ENCODE data around the gene PSKH1. TPM values are rescaled to one million over a fixed set of nuclear protein-coding genes. Genes with fewer than 3 reads are reported as not detected.
A peak's percentile ranks its signal among the peaks of the same experiment; 100 is the strongest.

PSKH1 gene
- total RNA-seq, 1 donor from 2014 or later: 16.6 TPM

GRCh38 chr16:67944690-67945391 is 51.8 kb downstream of the PSKH1 start:
- intact Hi-C loops (cut with DNase I): no loop called here
- ATAC-seq (ENCODE audit: poor library complexity): no peak
- DNase-seq: no peak

- intact Hi-C loops (cut with DNase I): no loop called here
- DNase-seq (no peak), ATAC-seq (ENCODE audit: poor library complexity) (no peak)
These were observed 52.4 kb downstream of the PSKH1 start for GRCh38 chr16:67945392-67945933.

- no peak for DNase-seq
- intact Hi-C loops (cut with DNase I): no loop called here
- ATAC-seq (ENCODE audit: poor library complexity): no peak
These were observed 53.1 kb downstream of the PSKH1 start for GRCh38 chr16:67946128-67946569.

GRCh38 chr16:67946966-67947558 is 54.0 kb downstream of the PSKH1 start:
- no peak for ATAC-seq (ENCODE audit: poor library complexity)
- no peak for DNase-seq
- intact Hi-C loops (cut with DNase I): no loop called here

GRCh38 chr16:67948015-67948414 is 55.0 kb downstream of the PSKH1 start:
- ATAC-seq (ENCODE audit: poor library complexity): no peak

GRCh38 chr16:67949645-67950044 is 56.6 kb downstream of the PSKH1 start:
- no peak for ATAC-seq (ENCODE audit: poor library complexity)
- intact Hi-C loops (cut with DNase I): no loop called here
- DNase-seq: peak; percentile 29

More at GRCh38 chr16:67948015-67948414, 55.0 kb downstream of the PSKH1 start:
- intact Hi-C loops (cut with DNase I): no loop called here
- no peak for DNase-seq

GRCh38 chr16:67950335-67950843 is 57.3 kb downstream of the PSKH1 start:
- ATAC-seq (ENCODE audit: poor library complexity) (no peak), DNase-seq (no peak)
- intact Hi-C loops (cut with DNase I): no loop called here

- DNase-seq (peak; percentile 84), ATAC-seq (ENCODE audit: poor library complexity) (peak; percentile 83)
- intact Hi-C loops (cut with DNase I): no loop called here
These were observed 58.4 kb downstream of the PSKH1 start for GRCh38 chr16:67951485-67951884.

GRCh38 chr16:67953641-67954375 is 60.8 kb downstream of the PSKH1 start:
- DNase-seq (no peak), ATAC-seq (ENCODE audit: poor library complexity) (no peak)
- intact Hi-C loops (cut with DNase I): no loop called here

- DNase-seq: no peak
- intact Hi-C loops (cut with DNase I): no loop called here
- ATAC-seq (ENCODE audit: poor library complexity): no peak
These were observed 61.6 kb downstream of the PSKH1 start for GRCh38 chr16:67954421-67955196.

- no peak for DNase-seq
- intact Hi-C loops (cut with DNase I): no loop called here
These were observed 64.6 kb downstream of the PSKH1 start for GRCh38 chr16:67957622-67958021.

GRCh38 chr16:67959536-67960329 is 66.7 kb downstream of the PSKH1 start:
- ATAC-seq (ENCODE audit: poor library complexity) (peak; percentile 65), DNase-seq (peak; percentile 85)
- intact Hi-C loops (cut with DNase I): no loop called here

More at GRCh38 chr16:67957622-67958021, 64.6 kb downstream of the PSKH1 start:
- ATAC-seq (ENCODE audit: poor library complexity): no peak

GRCh38 chr16:67961551-67961957 is 68.5 kb downstream of the PSKH1 start:
- DNase-seq (peak; percentile 74), ATAC-seq (ENCODE audit: poor library complexity) (no peak)
- intact Hi-C loops (cut with DNase I): no loop called here

GRCh38 chr16:67962135-67962534 is 69.1 kb downstream of the PSKH1 start:
- ATAC-seq (ENCODE audit: poor library complexity) (no peak), DNase-seq (no peak)
- intact Hi-C loops (cut with DNase I): no loop called here

GRCh38 chr16:67963292-67963661 is 70.2 kb downstream of the PSKH1 start:
- ATAC-seq (ENCODE audit: poor library complexity): peak; percentile 26
- DNase-seq: no peak
- intact Hi-C loops (cut with DNase I): no loop called here

GRCh38 chr16:67963662-67964321 is 70.7 kb downstream of the PSKH1 start:
- DNase-seq (no peak), ATAC-seq (ENCODE audit: poor library complexity) (no peak)
- intact Hi-C loops (cut with DNase I): no loop called here

GRCh38 chr16:67964477-67965131 is 71.5 kb downstream of the PSKH1 start:
- DNase-seq (no peak), ATAC-seq (ENCODE audit: poor library complexity) (no peak)
- intact Hi-C loops (cut with DNase I): no loop called here
